HepG2 (cell line): ENCODE results near the gene SHC1. TPM values are rescaled to one million over a fixed set of nuclear protein-coding genes. Genes with fewer than 3 reads are reported as not detected.
A peak's percentile ranks its signal among the peaks of the same experiment; 100 is the strongest.

Experiments used
- ATAC-seq: fragments of 200-7000 bp; cut with Tn5 transposase; 3 replicates; pipeline ENCODE4 v1.9.1; 2020; ENCODE audit warnings: mild to moderate bottlenecking, moderate library complexity
- BruUV-seq: library from RNA; stranded (reverse); fragments of 400-500 nt; replicated peaks from 2 replicates; lab custom pipeline; 2021; lab: Mats Ljungman, UMichigan
- CTCF ChIA-PET: fragments of 300-600 bp; formaldehyde crosslinking; extraction: SDS; loops from one replicate; lab custom pipeline; 2021; ENCODE audit warnings: low total read pairs, inconsistent platforms, low intra/inter-chr PET ratio; lab: Yijun Ruan, JAX
- POLR2A ChIA-PET: fragments of 350-600 bp; sonication (Branson Sonifier 250); formaldehyde crosslinking; loops from one replicate; lab custom pipeline; 2020; ENCODE audit warnings: antibody characterized with exemption, inconsistent platforms; lab: Yijun Ruan, JAX
- DNase-seq: peaks from one replicate; pipeline ENCODE4 v3.0.0-alpha.2; 2015; ENCODE audit warnings: low spot score
- FAIRE-seq: peaks from 3 replicates; lab custom pipeline; 2011; peaks lifted over from hg19 to GRCh38; lab: Jason Lieb, UNC
- H2AFZ ChIP-seq: one replicate; pipeline ENCODE4 v1.6.1; 2011; ENCODE audit warnings: low read length, inconsistent platforms
- H3K27ac ChIP-seq: fragments of 300-600 bp; 3 replicates; pipeline ENCODE4 v1.8.0; 2011; ENCODE audit warnings: mixed run types, mild to moderate bottlenecking, mixed read lengths, low read length, inconsistent platforms; ENCODE audit not compliant: insufficient read depth; ENCODE audit errors: extremely low read length
- H3K27me3 ChIP-seq, 2 experiments: fragments of 200-600 bp in 1 of 2; 2 replicates in 1 of 2; 3 replicates in 1 of 2; pipeline versions ENCODE4 v1.6.0 to v1.8.0; 2011; ENCODE audit warnings: low read length in 2 of 2, mild to moderate bottlenecking in 2 of 2, moderate library complexity in 2 of 2, inconsistent platforms in 1 of 2; ENCODE audit not compliant: insufficient read depth in 2 of 2, control insufficient read depth in 1 of 2
- H3K36me3 ChIP-seq, 2 experiments: fragments of 200-600 bp in 1 of 2; replicated peaks in 1 of 2; 2 replicates in 1 of 2; 3 replicates in 1 of 2; pipeline versions ENCODE4 v1.5.1 to v1.8.0; 2011; ENCODE audit warnings: low read length in 2 of 2, inconsistent platforms in 1 of 2; ENCODE audit not compliant: insufficient read depth in 2 of 2, control insufficient read depth in 1 of 2
- H3K4me1 ChIP-seq: 2 replicates; pipeline ENCODE4 v1.5.1; 2012; ENCODE audit warnings: low read length, inconsistent platforms; ENCODE audit not compliant: insufficient read depth
- H3K4me2 ChIP-seq: 2 replicates; pipeline ENCODE4 v1.6.0; 2011; ENCODE audit warnings: low read depth, low read length, inconsistent platforms
- H3K4me3 ChIP-seq, 3 experiments: fragments of 200-600 bp in 1 of 3; sonication (generic), shearing (Covaris generic) in 1 of 3; replicated peaks in 1 of 3; 2 replicates each; pipeline ENCODE4 v1.5.1; 2011 to 2016; ENCODE audit warnings: low read length in 3 of 3, inconsistent platforms in 2 of 3, low read depth in 2 of 3, mild to moderate bottlenecking in 2 of 3, control low read depth in 1 of 3, mixed read lengths in 1 of 3; ENCODE audit not compliant: insufficient read depth in 1 of 3
- H3K79me2 ChIP-seq: one replicate; pipeline ENCODE4 v1.6.1; 2011; ENCODE audit warnings: low read length, inconsistent platforms; ENCODE audit not compliant: insufficient read depth
- H3K9ac ChIP-seq: 2 replicates; pipeline ENCODE4 v1.6.0; 2011; ENCODE audit warnings: mild to moderate bottlenecking, low read depth, low read length, inconsistent platforms; ENCODE audit not compliant: insufficient read depth
- H3K9me3 ChIP-seq: 2 replicates; pipeline ENCODE4 v1.5.1; 2012; ENCODE audit warnings: mild to moderate bottlenecking, low read length
- H4K20me1 ChIP-seq: 2 replicates; pipeline ENCODE4 v1.6.0; 2011; ENCODE audit warnings: inconsistent platforms, mild to moderate bottlenecking, low read length, moderate library complexity; ENCODE audit not compliant: insufficient read depth
- DMAP1 ChIP-seq: IDR thresholded peaks from 2 replicates; pipeline ENCODE4 v1.6.1; 2016
- DNMT3B ChIP-seq: conservative IDR thresholded peaks from 2 replicates; pipeline ENCODE4 v1.6.1; 2016; ENCODE audit warnings: missing biosample characterization, control low read depth
- HNF4A ChIP-seq: sonication (generic); formaldehyde crosslinking; IDR thresholded peaks from 2 replicates; pipeline ENCODE4 v1.4.0; 2020; ENCODE audit warnings: missing genetic modification reagents
- HOXA7 ChIP-seq: sonication (generic); formaldehyde crosslinking; IDR thresholded peaks from 2 replicates; pipeline ENCODE4 v1.8.1; 2022; ENCODE audit warnings: mild to moderate bottlenecking, missing genetic modification reagents, moderate library complexity
- MIXL1 ChIP-seq: IDR thresholded peaks from 2 replicates; pipeline ENCODE4 v1.6.1; 2016
- MTA3 ChIP-seq: sonication (generic); formaldehyde crosslinking; IDR thresholded peaks from 2 replicates; pipeline ENCODE4 v1.4.0; 2020; ENCODE audit warnings: missing genetic modification reagents
- MZF1 ChIP-seq: sonication (generic); formaldehyde crosslinking; IDR thresholded peaks from 2 replicates; pipeline ENCODE4 v1.8.1; 2023; ENCODE audit warnings: mild to moderate bottlenecking, missing genetic modification reagents, borderline replicate concordance
- PITX1 ChIP-seq: sonication (generic); formaldehyde crosslinking; IDR thresholded peaks from 2 replicates; pipeline ENCODE4 v1.5.1; 2020; ENCODE audit warnings: mild to moderate bottlenecking, missing genetic modification reagents
- PPARG ChIP-seq: conservative IDR thresholded peaks from 2 replicates; pipeline ENCODE4 v1.6.1; 2016; ENCODE audit warnings: missing biosample characterization, missing genetic modification reagents
- SP140L ChIP-seq: sonication (generic); formaldehyde crosslinking; IDR thresholded peaks from 2 replicates; pipeline ENCODE4 v1.4.0; 2020; ENCODE audit warnings: missing genetic modification reagents, borderline replicate concordance
- ZBTB7A ChIP-seq: sonication (generic); formaldehyde crosslinking; IDR thresholded peaks from 2 replicates; pipeline ENCODE4 v1.8.0; 2022; ENCODE audit warnings: mild to moderate bottlenecking, missing genetic modification reagents
- ZNF136 ChIP-seq: sonication (generic); formaldehyde crosslinking; IDR thresholded peaks from 2 replicates; pipeline ENCODE4 v1.8.1; 2022; ENCODE audit warnings: low read depth, mild to moderate bottlenecking, moderate library complexity, missing genetic modification reagents
- ZNF552 ChIP-seq: sonication (generic); formaldehyde crosslinking; IDR thresholded peaks from 2 replicates; pipeline ENCODE4 v1.9.0; 2022; ENCODE audit warnings: missing genetic modification reagents, mild to moderate bottlenecking, borderline replicate concordance
- ZNF792 ChIP-seq: IDR thresholded peaks from 2 replicates; pipeline ENCODE4 v1.6.1; 2016
- WGBS: methylation state at CpG from one replicate; pipeline ENCODE4 v1.1.6; 2017; ENCODE audit warnings: low lambda C conversion rate; 5-methylcytosine and 5-hydroxymethylcytosine counted together
- in situ Hi-C: cut with HindIII; loops from 2 replicates; pipeline ENCODE4 v1.10.0; 2017; ENCODE audit warnings: low pct_unique_long_range_greater_than_20kb; ENCODE audit not compliant: extremely low pct_ligation_motif_present
- intact Hi-C: fragments of 100-400 bp; cut with micrococcal nuclease; formaldehyde crosslinking; loops from one replicate; pipeline ENCODE4 v1.10.0; 2022; ENCODE audit not compliant: unreplicated experiment
- polyA plus RNA-seq, 8 experiments: library from polyadenylated mRNA; depleted of rRNA in 3 of 8; stranded (reverse) in 7 of 8; unstranded in 1 of 8; fragments of >200 nt; fragmentation: Illumina TruSeq in 4 of 8; extraction: Trizol in 4 of 8; gene quantifications; 2 replicates each; pipeline versions ENCODE4 v1.2.1 to v1.2.3, GENCODE V29; 2011 to 2016; ENCODE audit warnings: low read depth in 4 of 8, missing spikeins in 1 of 8, mixed read lengths in 1 of 8; ENCODE audit not compliant: insufficient read depth in 1 of 8
- total RNA-seq, 5 experiments: library from RNA; depleted of rRNA; stranded (reverse); fragments of >200 nt; fragmentation: Illumina TruSeq; extraction: Trizol; gene quantifications; 2 replicates each; pipeline ENCODE4 v1.2.3, GENCODE V29; 2016; ENCODE audit warnings: low read depth in 1 of 5
- TF ChIP-seq, protein P1 (sequence below): sonication (generic); formaldehyde crosslinking; IDR thresholded peaks from 2 replicates; pipeline ENCODE4 v1.4.0; 2020; ENCODE audit warnings: missing genetic modification reagents

Gene SHC1
- total and polyA plus RNA-seq, 2 of the 13 experiments (the other 11 are each of a cell fraction or from before 2014, with no cell fraction given) = 52.0 to 137 TPM

- Histone ChIP-seq H3K4me3 (no peak overlapping the region), H3K4me1 (peaks cover 82% of the 10 kb centered on the region), H3K27me3 (no peaks in the 10 kb centered on the region), H2AFZ (no peak overlapping the region), H4K20me1 (peaks cover 11% of the 10 kb centered on the region; the same call in 1 of the 2 replicates), H3K4me2 (no peak overlapping the region), H3K9ac (no peak overlapping the region), H3K9me3 (no peaks in the 10 kb centered on the region), H3K79me2 (peaks cover 28% of the 10 kb centered on the region), H3K27ac (no peak overlapping the region), H3K36me3 (peaks cover 3 to 29% of the 10 kb centered on the region in 2 experiments; a peak in 4 of 5 replicates)
- FAIRE-seq (no peak), ATAC-seq (no peak), DNase-seq (no peak)
- TF ChIP-seq HNF4A (peak; percentile 28; the same call in 1 of the 2 replicates), HOXA7 (CRISPR knock-in tag) (no peak), MIXL1 (CRISPR knock-in tag) (no peak)
- ChIA-PET CTCF (no interaction called here), POLR2A (interaction anchor here (0.7 to 8.2 kb wide), 2 partner anchors 8 to 40 kb away, joined by 4 to 90 read pairs; partner anchors contain the start of genes SHC1 and ZBTB7B)
- BruUV-seq = no TSS peak
- in situ Hi-C loops (no loop called here), intact Hi-C loops (no loop called here)
- 82% methylated on average over 11 of the region's 11 CpGs for WGBS
These were observed 39.8 kb upstream of the SHC1 start for GRCh38 chr1:155010211-155010918.

GRCh38 chr1:155009742-155010141 lies 39.2 kb upstream of the SHC1 start:
- Histone ChIP-seq H3K4me3 (no peak overlapping the region), H3K9ac (no peak overlapping the region), H3K4me1 (peaks cover 88% of the 10 kb centered on the region), H3K27me3 (no peaks in the 10 kb centered on the region), H3K27ac (no peak overlapping the region), H2AFZ (no peak overlapping the region), H3K4me2 (no peak overlapping the region), H3K9me3 (no peaks in the 10 kb centered on the region), H3K79me2 (peaks cover 29% of the 10 kb centered on the region), H4K20me1 (peaks cover 11% of the 10 kb centered on the region; the same call in 1 of the 2 replicates), H3K36me3 (peaks cover 3 to 25% of the 10 kb centered on the region in 2 experiments; a peak in 4 of 5 replicates)
- no TSS peak for BruUV-seq
- 96% methylated on average over 5 of the region's 5 CpGs for WGBS
- intact Hi-C loops = no loop called here
- in situ Hi-C loops = no loop called here
- ATAC-seq (no peak), FAIRE-seq (no peak), DNase-seq (no peak)
- ChIA-PET CTCF (no interaction called here), POLR2A (interaction anchor here (8.2 kb wide), 1 partner anchor 7 kb away, joined by 90 read pairs; the partner anchor contains the start of gene ZBTB7B)
- TF ChIP-seq ZNF552 = no peak
- TF ChIP-seq ZNF792 = no peak
- no peak for TF ChIP-seq ZBTB7A
- TF ChIP-seq MZF1 (CRISPR knock-in tag) = no peak
- TF ChIP-seq, protein P1, sequence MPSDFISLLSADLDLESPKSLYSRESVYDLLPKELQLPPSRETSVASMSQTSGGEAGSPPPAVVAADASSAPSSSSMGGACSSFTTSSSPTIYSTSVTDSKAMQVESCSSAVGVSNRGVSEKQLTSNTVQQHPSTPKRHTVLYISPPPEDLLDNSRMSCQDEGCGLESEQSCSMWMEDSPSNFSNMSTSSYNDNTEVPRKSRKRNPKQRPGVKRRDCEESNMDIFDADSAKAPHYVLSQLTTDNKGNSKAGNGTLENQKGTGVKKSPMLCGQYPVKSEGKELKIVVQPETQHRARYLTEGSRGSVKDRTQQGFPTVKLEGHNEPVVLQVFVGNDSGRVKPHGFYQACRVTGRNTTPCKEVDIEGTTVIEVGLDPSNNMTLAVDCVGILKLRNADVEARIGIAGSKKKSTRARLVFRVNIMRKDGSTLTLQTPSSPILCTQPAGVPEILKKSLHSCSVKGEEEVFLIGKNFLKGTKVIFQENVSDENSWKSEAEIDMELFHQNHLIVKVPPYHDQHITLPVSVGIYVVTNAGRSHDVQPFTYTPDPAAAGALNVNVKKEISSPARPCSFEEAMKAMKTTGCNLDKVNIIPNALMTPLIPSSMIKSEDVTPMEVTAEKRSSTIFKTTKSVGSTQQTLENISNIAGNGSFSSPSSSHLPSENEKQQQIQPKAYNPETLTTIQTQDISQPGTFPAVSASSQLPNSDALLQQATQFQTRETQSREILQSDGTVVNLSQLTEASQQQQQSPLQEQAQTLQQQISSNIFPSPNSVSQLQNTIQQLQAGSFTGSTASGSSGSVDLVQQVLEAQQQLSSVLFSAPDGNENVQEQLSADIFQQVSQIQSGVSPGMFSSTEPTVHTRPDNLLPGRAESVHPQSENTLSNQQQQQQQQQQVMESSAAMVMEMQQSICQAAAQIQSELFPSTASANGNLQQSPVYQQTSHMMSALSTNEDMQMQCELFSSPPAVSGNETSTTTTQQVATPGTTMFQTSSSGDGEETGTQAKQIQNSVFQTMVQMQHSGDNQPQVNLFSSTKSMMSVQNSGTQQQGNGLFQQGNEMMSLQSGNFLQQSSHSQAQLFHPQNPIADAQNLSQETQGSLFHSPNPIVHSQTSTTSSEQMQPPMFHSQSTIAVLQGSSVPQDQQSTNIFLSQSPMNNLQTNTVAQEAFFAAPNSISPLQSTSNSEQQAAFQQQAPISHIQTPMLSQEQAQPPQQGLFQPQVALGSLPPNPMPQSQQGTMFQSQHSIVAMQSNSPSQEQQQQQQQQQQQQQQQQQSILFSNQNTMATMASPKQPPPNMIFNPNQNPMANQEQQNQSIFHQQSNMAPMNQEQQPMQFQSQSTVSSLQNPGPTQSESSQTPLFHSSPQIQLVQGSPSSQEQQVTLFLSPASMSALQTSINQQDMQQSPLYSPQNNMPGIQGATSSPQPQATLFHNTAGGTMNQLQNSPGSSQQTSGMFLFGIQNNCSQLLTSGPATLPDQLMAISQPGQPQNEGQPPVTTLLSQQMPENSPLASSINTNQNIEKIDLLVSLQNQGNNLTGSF (CRISPR knock-in tag) = no peak
- TF ChIP-seq ZNF136 (CRISPR knock-in tag) = no peak
- TF ChIP-seq DNMT3B (CRISPR knock-in tag) = no peak
- no peak for TF ChIP-seq DMAP1
- no peak for TF ChIP-seq SP140L (CRISPR knock-in tag)
- TF ChIP-seq PPARG (CRISPR knock-in tag) = no peak
- TF ChIP-seq MTA3 = no peak
- no peak for TF ChIP-seq PITX1 (CRISPR knock-in tag)
